ENCODE results near the gene SHKBP1. TPM values are rescaled to one million over a fixed set of nuclear protein-coding genes. Genes with fewer than 3 reads are reported as not detected.
A peak's percentile ranks its signal among the peaks of the same experiment; 100 is the strongest.

The SHKBP1 gene
- total RNA-seq, 2 experiments from 2014 or later = 90.1 to 99.4 TPM

DNA sequence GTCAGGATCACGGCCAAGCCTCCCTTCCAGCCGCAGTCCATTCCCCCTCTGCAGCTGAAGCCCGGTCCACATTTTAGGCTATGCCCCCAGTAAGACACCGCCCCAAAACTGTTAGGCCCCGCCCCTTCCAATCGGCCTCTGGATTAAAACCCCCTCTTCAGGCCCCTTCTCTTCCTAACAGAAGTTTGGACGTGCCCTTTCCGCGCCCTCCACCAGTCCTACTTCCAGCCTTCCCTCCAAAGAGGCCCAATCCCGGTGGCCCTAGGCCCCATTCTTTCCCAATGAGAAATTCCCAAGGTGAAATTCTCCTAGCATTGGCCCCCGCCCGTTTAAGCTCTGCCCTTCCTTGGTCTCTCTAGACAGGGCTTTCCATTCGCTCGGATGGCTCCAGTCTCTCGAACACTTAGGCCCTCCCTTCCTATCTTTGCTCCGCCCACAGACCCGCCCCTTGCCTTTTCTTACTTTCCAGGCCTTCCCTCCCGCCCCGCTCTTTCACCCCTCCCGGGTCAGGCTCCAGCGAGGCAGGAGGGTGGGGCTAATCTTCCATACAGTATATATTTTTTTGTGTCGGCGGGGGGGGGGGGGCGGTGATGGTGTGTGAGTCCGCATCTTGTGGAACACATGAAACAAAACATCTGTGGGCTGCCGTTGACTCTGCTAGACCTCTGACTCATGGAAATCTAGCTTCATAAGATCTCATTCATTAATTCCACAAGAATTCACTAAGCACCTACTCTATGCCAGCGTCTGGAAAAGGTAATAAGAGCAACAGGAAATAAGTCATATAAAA lies 38.1 kb downstream of the SHKBP1 start:
- H3K27ac Mint-ChIP-seq = peak overlapping the region; percentile 97
- H3K9me3 Mint-ChIP-seq = no peaks in the 10 kb centered on the region
- peaks cover 67% of the 10 kb centered on the region for H3K4me1 Mint-ChIP-seq (ENCODE audit: low read depth)
- peaks cover 25% of the 10 kb centered on the region for H3K36me3 Mint-ChIP-seq (ENCODE audit: low read depth)
- CTCF ChIA-PET = interaction anchor here (0.5 to 2.6 kb wide), 5 partner anchors 9 to 316 kb away, joined by 3 to 27 read pairs (median 3); no protein-coding TSS in a partner anchor
- peak overlapping the region; percentile 88 for H3K4me3 Mint-ChIP-seq
- intact Hi-C loops (cut with micrococcal nuclease) = loop anchor here (1.0 to 10.0 kb wide), 16 partner anchors 10 to 1210 kb away; partner anchors contain the start of genes ACTMAP, AKT2, EGLN2 and NUMBL
- no peaks in the 10 kb centered on the region for H3K27me3 Mint-ChIP-seq (ENCODE audit: low read depth)
- peak; percentile 98 for DNase-seq

- CTCF ChIA-PET = interaction anchor here (0.6 to 2.6 kb wide), 8 partner anchors 11 to 203 kb away, joined by 3 to 27 read pairs (median 4); no protein-coding TSS in a partner anchor
- no peaks in the 10 kb centered on the region for H3K27me3 Mint-ChIP-seq (ENCODE audit: low read depth)
- DNase-seq = no peak
- peaks cover 59% of the 10 kb centered on the region for H3K4me1 Mint-ChIP-seq (ENCODE audit: low read depth)
- H3K36me3 Mint-ChIP-seq (ENCODE audit: low read depth) = peaks cover 28% of the 10 kb centered on the region
- no peak overlapping the region for H3K4me3 Mint-ChIP-seq
- peak overlapping the region; percentile 97 for H3K27ac Mint-ChIP-seq
- intact Hi-C loops (cut with micrococcal nuclease) = loop anchor here (10.0 kb wide), 4 partner anchors 621 to 1211 kb away; partner anchors contain the start of genes TGFB1, ZFP36 and ZNF546
- H3K9me3 Mint-ChIP-seq = no peaks in the 10 kb centered on the region
Measured at GRCh38 chr19:40616178-40616577, 39.5 kb downstream of the SHKBP1 start.

- Mint-ChIP-seq H3K36me3 (ENCODE audit: low read depth) (peaks cover 34% of the 10 kb centered on the region), H3K4me3 (no peak overlapping the region), H3K27me3 (ENCODE audit: low read depth) (no peaks in the 10 kb centered on the region), H3K9me3 (no peaks in the 10 kb centered on the region), H3K27ac (peak overlapping the region; percentile 79), H3K4me1 (ENCODE audit: low read depth) (peaks cover 56% of the 10 kb centered on the region)
- no peak for DNase-seq
- CTCF ChIA-PET = interaction anchor here (0.7 to 2.6 kb wide), 4 partner anchors 13 to 152 kb away, joined by 3 to 27 read pairs (median 5); no protein-coding TSS in a partner anchor
- intact Hi-C loops (cut with micrococcal nuclease) = loop anchor here (10.0 kb wide), 4 partner anchors 622 to 1212 kb away; partner anchors contain the start of genes TGFB1, ZFP36 and ZNF546
Measured at GRCh38 chr19:40616941-40617340, 40.3 kb downstream of the SHKBP1 start.

- Mint-ChIP-seq H3K9me3 (no peaks in the 10 kb centered on the region), H3K36me3 (ENCODE audit: low read depth) (peaks cover 41% of the 10 kb centered on the region), H3K4me1 (ENCODE audit: low read depth) (peaks cover 48% of the 10 kb centered on the region), H3K4me3 (no peak overlapping the region), H3K27me3 (ENCODE audit: low read depth) (no peaks in the 10 kb centered on the region), H3K27ac (no peak overlapping the region)
- CTCF ChIA-PET = interaction anchor here (0.6 to 8.9 kb wide), 3 partner anchors 15 to 832 kb away, joined by 3 to 66 read pairs (median 3); no protein-coding TSS in a partner anchor
- no peak for DNase-seq
- intact Hi-C loops (cut with micrococcal nuclease) = loop anchor here (10.0 kb wide), 4 partner anchors 623 to 1213 kb away; partner anchors contain the start of genes TGFB1, ZFP36 and ZNF546
Measured at GRCh38 chr19:40617961-40618360, 41.3 kb downstream of the SHKBP1 start.

GRCh38 chr19:40619333-40620160 lies 42.9 kb downstream of the SHKBP1 start:
- Mint-ChIP-seq H3K4me1 (ENCODE audit: low read depth) (peaks cover 43% of the 10 kb centered on the region), H3K27ac (peak overlapping the region; percentile 76), H3K4me3 (no peak overlapping the region), H3K36me3 (ENCODE audit: low read depth) (peaks cover 43% of the 10 kb centered on the region), H3K9me3 (no peaks in the 10 kb centered on the region), H3K27me3 (ENCODE audit: low read depth) (no peaks in the 10 kb centered on the region)
- intact Hi-C loops (cut with micrococcal nuclease) = loop anchor here (10.0 kb wide), 4 partner anchors 625 to 1215 kb away; partner anchors contain the start of genes TGFB1, ZFP36 and ZNF546
- CTCF ChIA-PET = interaction anchor here (0.7 to 8.9 kb wide), 5 partner anchors 15 to 152 kb away, joined by 3 to 66 read pairs (median 3); no protein-coding TSS in a partner anchor
- peak; percentile 52 for DNase-seq

DNA sequence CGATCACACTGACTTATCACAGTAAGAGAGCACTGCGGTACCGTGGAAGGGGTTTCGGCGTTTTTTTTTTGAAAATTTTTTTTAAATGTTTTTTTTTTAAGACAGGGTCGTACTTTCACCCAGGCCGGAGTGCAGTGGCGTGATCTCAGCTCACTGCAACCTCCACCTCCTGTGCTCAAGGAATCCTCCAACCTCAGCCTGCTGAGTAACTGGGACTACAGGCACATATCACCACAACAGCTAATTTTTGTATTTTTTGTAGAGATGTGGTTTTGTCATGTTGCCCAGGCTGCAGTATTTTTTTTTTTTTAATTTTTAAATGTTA lies 43.5 kb downstream of the SHKBP1 start:
- CTCF ChIA-PET = interaction anchor here (0.7 to 8.9 kb wide), 6 partner anchors 14 to 151 kb away, joined by 3 to 66 read pairs (median 3); no protein-coding TSS in a partner anchor
- Mint-ChIP-seq H3K36me3 (ENCODE audit: low read depth) (peaks cover 43% of the 10 kb centered on the region), H3K27ac (peak overlapping the region; percentile 76)

DNA sequence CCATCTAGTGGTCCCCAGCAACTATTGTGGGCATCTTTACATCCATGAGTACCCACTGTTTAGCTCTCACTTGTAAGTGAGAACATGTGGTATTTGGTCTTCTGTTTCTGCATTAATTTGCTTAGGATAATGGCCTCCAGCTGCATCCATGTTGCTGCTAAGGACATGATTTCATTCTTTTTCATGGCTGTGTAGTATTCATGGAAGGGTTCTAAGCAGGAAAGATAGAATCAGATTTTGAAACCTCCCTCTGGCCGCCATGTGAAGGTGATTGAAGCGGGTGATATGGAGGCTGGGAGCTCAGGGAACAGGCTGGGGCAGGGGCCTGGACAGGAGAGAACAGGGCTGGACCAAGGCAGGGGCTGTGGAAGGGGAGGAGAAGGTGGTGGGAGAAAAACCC lies 44.6 kb downstream of the SHKBP1 start:
- H3K4me1 Mint-ChIP-seq (ENCODE audit: low read depth) = peaks cover 28% of the 10 kb centered on the region
- no peaks in the 10 kb centered on the region for H3K27me3 Mint-ChIP-seq (ENCODE audit: low read depth)
- peaks cover 44% of the 10 kb centered on the region for H3K36me3 Mint-ChIP-seq (ENCODE audit: low read depth)
- intact Hi-C loops (cut with micrococcal nuclease) = no loop called here
- CTCF ChIA-PET = interaction anchor here (1.4 to 8.9 kb wide), 2 partner anchors 13 to 81 kb away, joined by 3 to 66 read pairs; no protein-coding TSS in a partner anchor
- no peak overlapping the region for H3K4me3 Mint-ChIP-seq
- no peak overlapping the region for H3K27ac Mint-ChIP-seq
- no peak for DNase-seq
- H3K9me3 Mint-ChIP-seq = no peaks in the 10 kb centered on the region

More for the DNA sequence above, 43.5 kb downstream of the SHKBP1 start:
- H3K4me1 Mint-ChIP-seq (ENCODE audit: low read depth) = peaks cover 38% of the 10 kb centered on the region
- intact Hi-C loops (cut with micrococcal nuclease) = no loop called here
- no peaks in the 10 kb centered on the region for H3K9me3 Mint-ChIP-seq
- no peaks in the 10 kb centered on the region for H3K27me3 Mint-ChIP-seq (ENCODE audit: low read depth)
- no peak for DNase-seq
- no peak overlapping the region for H3K4me3 Mint-ChIP-seq

DNA sequence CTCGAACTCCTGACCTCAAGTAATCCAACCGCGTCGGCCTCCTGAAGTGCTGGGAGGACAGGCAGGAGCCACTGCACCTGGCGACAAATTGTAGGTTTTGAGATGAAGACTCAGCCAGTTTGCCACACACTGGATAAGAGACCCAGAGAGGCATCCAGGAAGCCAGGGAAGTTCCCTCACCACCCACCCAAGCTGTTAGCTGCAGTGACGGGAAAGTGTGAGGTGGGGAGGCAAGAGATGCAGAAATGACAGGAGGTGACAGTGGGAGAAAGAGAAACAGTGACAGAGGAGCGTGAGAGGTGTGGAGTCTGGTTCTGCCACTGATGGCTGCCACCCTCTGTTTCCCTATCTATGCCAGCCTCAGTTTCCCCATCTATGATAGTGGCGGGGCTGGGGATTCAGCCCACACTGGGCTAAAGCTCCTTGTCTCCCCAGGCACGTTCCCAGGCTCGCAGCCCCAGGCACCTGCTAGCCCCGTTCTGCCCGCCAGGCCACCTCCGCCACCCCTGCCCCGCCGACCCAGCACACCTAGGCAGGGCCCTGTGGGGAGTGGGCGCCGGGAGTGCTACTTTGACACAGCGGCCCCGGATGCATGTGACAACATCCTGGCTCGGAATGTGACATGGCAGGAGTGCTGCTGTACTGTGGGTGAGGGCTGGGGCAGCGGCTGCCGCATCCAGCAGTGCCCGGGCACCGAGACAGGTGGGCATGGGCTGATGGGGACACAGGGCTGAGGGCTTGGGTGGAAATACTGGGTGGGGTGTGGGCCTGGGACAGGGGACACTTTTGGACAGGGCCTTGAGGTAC lies 45.5 kb downstream of the SHKBP1 start:
- CTCF ChIA-PET = interaction anchor here (8.9 kb wide), 1 partner anchor 12 kb away, joined by 66 read pairs; no protein-coding TSS in a partner anchor
- H3K4me1 Mint-ChIP-seq (ENCODE audit: low read depth) = peaks cover 22% of the 10 kb centered on the region
- no peaks in the 10 kb centered on the region for H3K27me3 Mint-ChIP-seq (ENCODE audit: low read depth)
- no peaks in the 10 kb centered on the region for H3K9me3 Mint-ChIP-seq
- no peak for DNase-seq
- peaks cover 47% of the 10 kb centered on the region for H3K36me3 Mint-ChIP-seq (ENCODE audit: low read depth)
- peak overlapping the region; percentile 37 for H3K27ac Mint-ChIP-seq
- intact Hi-C loops (cut with micrococcal nuclease) = no loop called here
- H3K4me3 Mint-ChIP-seq = no peak overlapping the region

DNA sequence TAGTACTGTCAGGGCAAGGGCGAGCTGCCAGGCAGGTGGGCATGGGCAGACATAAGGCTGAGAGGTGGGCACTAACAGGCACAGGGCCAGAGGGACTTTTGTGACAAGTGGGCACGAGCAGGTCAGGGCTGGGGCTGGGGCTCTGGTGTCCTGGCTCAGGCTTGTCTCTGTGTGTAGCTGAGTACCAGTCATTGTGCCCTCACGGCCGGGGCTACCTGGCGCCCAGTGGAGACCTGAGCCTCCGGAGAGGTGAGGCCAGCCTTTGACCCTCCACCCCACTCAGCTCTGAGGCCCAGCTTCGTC lies 46.1 kb downstream of the SHKBP1 start:
- Mint-ChIP-seq H3K4me1 (ENCODE audit: low read depth) (peaks cover 21% of the 10 kb centered on the region), H3K4me3 (no peak overlapping the region), H3K36me3 (ENCODE audit: low read depth) (peaks cover 50% of the 10 kb centered on the region), H3K27me3 (ENCODE audit: low read depth) (no peaks in the 10 kb centered on the region), H3K27ac (no peak overlapping the region), H3K9me3 (no peaks in the 10 kb centered on the region)
- intact Hi-C loops (cut with micrococcal nuclease) = no loop called here
- DNase-seq = no peak
- CTCF ChIA-PET = interaction anchor here (8.9 kb wide), 1 partner anchor 11 kb away, joined by 66 read pairs; no protein-coding TSS in a partner anchor

GRCh38 chr19:40623403-40624251 lies 47.0 kb downstream of the SHKBP1 start:
- DNase-seq = no peak
- no peak overlapping the region for H3K4me3 Mint-ChIP-seq
- intact Hi-C loops (cut with micrococcal nuclease) = no loop called here
- H3K4me1 Mint-ChIP-seq (ENCODE audit: low read depth) = peaks cover 18% of the 10 kb centered on the region
- no peaks in the 10 kb centered on the region for H3K27me3 Mint-ChIP-seq (ENCODE audit: low read depth)
- no peaks in the 10 kb centered on the region for H3K9me3 Mint-ChIP-seq
- peaks cover 51% of the 10 kb centered on the region for H3K36me3 Mint-ChIP-seq (ENCODE audit: low read depth)
- H3K27ac Mint-ChIP-seq = no peak overlapping the region
- CTCF ChIA-PET = interaction anchor here (8.9 kb wide), 1 partner anchor 10 kb away, joined by 66 read pairs; no protein-coding TSS in a partner anchor
